HL-60 (cell line): ENCODE data around the gene HEYL.
A peak's percentile ranks its signal among the peaks of the same experiment; 100 is the strongest.

Experiments
- DNase-seq, 2 experiments: peaks; one replicate each; pipeline ENCODE4 v3.0.0-alpha.2; 2010 to 2020; ENCODE audit warnings: low read depth in 1 of 2, low spot score in 1 of 2
- H3K27ac ChIP-seq: fragments of 250-450 bp; sonication (Bioruptor Pico); replicated peaks from 2 replicates; pipeline ENCODE4 v1.5.1; 2020; ENCODE audit warnings: mild to moderate bottlenecking, moderate library complexity
- H3K27me3 ChIP-seq: fragments of 250-450 bp; sonication (Bioruptor Pico); 2 replicates; pipeline ENCODE4 v1.5.1; 2021; ENCODE audit warnings: mild to moderate bottlenecking, moderate library complexity; ENCODE audit not compliant: insufficient read depth, poor library complexity, severe bottlenecking
- H3K4me3 ChIP-seq: replicated peaks from 2 replicates; pipeline ENCODE4 v1.5.1; 2011; ENCODE audit warnings: mild to moderate bottlenecking, control low read depth, low read length; ENCODE audit not compliant: insufficient read depth
- GABPA ChIP-seq: IDR thresholded peaks from 2 replicates; pipeline ENCODE4 v1.6.1; 2012; ENCODE audit warnings: low read depth
- POLR2AphosphoS5 ChIP-seq: IDR thresholded peaks from 2 replicates; pipeline ENCODE4 v1.6.1; 2012; ENCODE audit warnings: low read depth
- REST ChIP-seq: IDR thresholded peaks from 2 replicates; pipeline ENCODE4 v1.6.1; 2012; ENCODE audit warnings: low read depth; ENCODE audit not compliant: insufficient replicate concordance
- SPI1 ChIP-seq: IDR thresholded peaks from 2 replicates; pipeline ENCODE4 v1.6.1; 2012; ENCODE audit warnings: low read depth, mild to moderate bottlenecking, borderline replicate concordance
- TF ChIP-seq, protein P1 (sequence below): IDR thresholded peaks from one replicate; pipeline ENCODE4 v1.5.1; 2011; ENCODE audit warnings: low read length, control low read depth, inconsistent platforms; ENCODE audit not compliant: insufficient read depth

HEYL gene

DNA sequence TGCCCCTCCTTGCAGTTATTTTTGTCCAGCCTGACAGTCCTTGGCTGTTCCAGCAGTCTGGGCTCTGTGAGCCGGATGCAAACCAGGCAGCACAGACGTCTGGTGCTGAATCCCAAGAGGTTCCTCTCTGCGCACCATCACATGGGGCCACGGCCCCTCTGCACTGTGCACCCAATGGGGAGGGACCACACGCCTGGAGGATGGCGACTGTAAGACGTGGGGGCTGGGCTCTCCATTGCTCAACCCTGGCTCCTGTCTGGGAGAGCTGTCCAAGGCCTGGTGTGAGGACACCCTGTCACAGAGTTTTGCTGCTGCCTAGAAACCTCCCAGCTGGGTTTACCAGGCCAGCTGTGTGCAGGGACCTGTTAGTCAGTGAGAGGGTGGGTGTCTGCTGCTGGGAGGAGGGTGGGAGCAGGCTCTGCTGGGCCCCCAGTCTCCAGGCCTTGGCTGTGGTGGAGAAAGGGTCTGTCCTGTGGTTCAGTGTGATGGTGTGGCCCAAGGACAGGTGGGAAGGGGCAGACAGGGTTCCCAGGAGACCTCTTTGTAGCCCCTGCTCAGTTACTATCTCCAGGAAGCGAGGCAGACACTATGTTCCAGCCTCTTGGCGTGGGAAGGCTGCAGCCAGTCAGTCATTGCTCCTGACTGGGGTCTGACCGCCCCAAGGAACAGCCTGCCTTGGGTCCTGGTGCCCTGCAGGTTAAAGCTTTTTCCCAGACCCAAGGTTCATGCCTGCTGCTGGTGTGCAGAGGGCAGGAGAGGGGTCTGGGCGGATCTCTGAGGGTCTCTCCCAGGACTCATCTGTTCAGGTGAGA lies 13.8 kb downstream of the HEYL start:
- Histone ChIP-seq H3K4me3 (no peak overlapping the region), H3K27ac (no peak overlapping the region), H3K27me3 (no peaks in the 10 kb centered on the region)
- peak in 1 of 2 experiments; percentile 21 for DNase-seq
- TF ChIP-seq, protein P1, sequence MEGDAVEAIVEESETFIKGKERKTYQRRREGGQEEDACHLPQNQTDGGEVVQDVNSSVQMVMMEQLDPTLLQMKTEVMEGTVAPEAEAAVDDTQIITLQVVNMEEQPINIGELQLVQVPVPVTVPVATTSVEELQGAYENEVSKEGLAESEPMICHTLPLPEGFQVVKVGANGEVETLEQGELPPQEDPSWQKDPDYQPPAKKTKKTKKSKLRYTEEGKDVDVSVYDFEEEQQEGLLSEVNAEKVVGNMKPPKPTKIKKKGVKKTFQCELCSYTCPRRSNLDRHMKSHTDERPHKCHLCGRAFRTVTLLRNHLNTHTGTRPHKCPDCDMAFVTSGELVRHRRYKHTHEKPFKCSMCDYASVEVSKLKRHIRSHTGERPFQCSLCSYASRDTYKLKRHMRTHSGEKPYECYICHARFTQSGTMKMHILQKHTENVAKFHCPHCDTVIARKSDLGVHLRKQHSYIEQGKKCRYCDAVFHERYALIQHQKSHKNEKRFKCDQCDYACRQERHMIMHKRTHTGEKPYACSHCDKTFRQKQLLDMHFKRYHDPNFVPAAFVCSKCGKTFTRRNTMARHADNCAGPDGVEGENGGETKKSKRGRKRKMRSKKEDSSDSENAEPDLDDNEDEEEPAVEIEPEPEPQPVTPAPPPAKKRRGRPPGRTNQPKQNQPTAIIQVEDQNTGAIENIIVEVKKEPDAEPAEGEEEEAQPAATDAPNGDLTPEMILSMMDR: no peak
- TF ChIP-seq REST (no peak), GABPA (no peak), SPI1 (no peak), POLR2AphosphoS5 (no peak)

GRCh38 chr1:39625009-39625408 lies 14.4 kb downstream of the HEYL start:
- Histone ChIP-seq H3K4me3 (no peak overlapping the region), H3K27ac (no peak overlapping the region), H3K27me3 (no peaks in the 10 kb centered on the region)
- DNase-seq: no peak
- TF ChIP-seq SPI1 (no peak), POLR2AphosphoS5 (no peak), GABPA (no peak), REST (no peak)
- TF ChIP-seq, protein P1: no peak

- DNase-seq: no peak
- TF ChIP-seq GABPA: no peak
- TF ChIP-seq, protein P1: no peak
- TF ChIP-seq REST: no peak
- TF ChIP-seq SPI1: no peak
- TF ChIP-seq POLR2AphosphoS5: no peak
- Histone ChIP-seq H3K27me3 (no peaks in the 10 kb centered on the region), H3K27ac (no peak overlapping the region), H3K4me3 (no peak overlapping the region)
Measured at GRCh38 chr1:39623053-39623452, 16.4 kb downstream of the HEYL start.
